Smooth muscle cell (in vitro differentiated cells): ENCODE data around the gene ARF3. TPM values are rescaled to one million over a fixed set of nuclear protein-coding genes. Genes with fewer than 3 reads are reported as not detected.
A peak's percentile ranks its signal among the peaks of the same experiment; 100 is the strongest.

Source experiments
- DNase-seq: peaks from one replicate; lab custom pipeline; 2025; ENCODE audit not compliant: unreplicated experiment; lab: John Stamatoyannopoulos, UW
- H2AFZ ChIP-seq: fragments of 200-600 bp; sonication (generic); 2 replicates; pipeline ENCODE4 v1.6.0; 2016; ENCODE audit warnings: antibody characterized with exemption, low read depth, mild to moderate bottlenecking
- H3F3A ChIP-seq: fragments of 200-600 bp; sonication (generic); 2 replicates; pipeline ENCODE4 v1.6.0; 2017; ENCODE audit warnings: antibody characterized with exemption, low read depth
- H3K27ac ChIP-seq: fragments of 200-600 bp; sonication (generic); 2 replicates; pipeline ENCODE4 v1.5.1; 2016; ENCODE audit warnings: low read depth, mild to moderate bottlenecking
- H3K27me3 ChIP-seq: fragments of 200-600 bp; sonication (generic); 2 replicates; pipeline ENCODE4 v1.6.1; 2016; ENCODE audit warnings: low read depth, mild to moderate bottlenecking
- H3K36me3 ChIP-seq: fragments of 200-600 bp; sonication (generic); 2 replicates; pipeline ENCODE4 v1.5.1; 2016; ENCODE audit warnings: low read depth
- H3K4me1 ChIP-seq: fragments of 200-600 bp; sonication (generic); 2 replicates; pipeline ENCODE4 v1.5.1; 2016; ENCODE audit warnings: low read depth
- H3K4me2 ChIP-seq: fragments of 200-600 bp; sonication (generic); 2 replicates; pipeline ENCODE4 v1.6.0; 2016; ENCODE audit warnings: mild to moderate bottlenecking
- H3K4me3 ChIP-seq: fragments of 200-600 bp; sonication (generic); 2 replicates; pipeline ENCODE4 v1.5.1; 2016; ENCODE audit warnings: mild to moderate bottlenecking
- H3K79me2 ChIP-seq: fragments of 200-600 bp; sonication (generic); 2 replicates; pipeline ENCODE4 v1.6.0; 2016; ENCODE audit warnings: low read depth, mild to moderate bottlenecking
- H3K9ac ChIP-seq: fragments of 200-600 bp; sonication (generic); 2 replicates; pipeline ENCODE4 v1.6.0; 2016; ENCODE audit warnings: low read depth
- H3K9me3 ChIP-seq: fragments of 200-600 bp; sonication (generic); replicated peaks from 2 replicates; pipeline ENCODE4 v1.5.1; 2016; ENCODE audit warnings: low read depth
- H4K20me1 ChIP-seq: fragments of 200-600 bp; sonication (generic); 2 replicates; pipeline ENCODE4 v1.6.0; 2016; ENCODE audit warnings: low read depth
- WGBS: methylation state at CpG from one replicate; pipeline ENCODE4 v1.1.7; 2016; ENCODE audit warnings: low lambda C conversion rate; 5-methylcytosine and 5-hydroxymethylcytosine counted together
- polyA plus RNA-seq: library from polyadenylated mRNA; unstranded; fragments of >200 nt; fragmentation: Nextera tagmentation; extraction: Ambion mirVana; gene quantifications from 2 replicates; pipeline ENCODE4 v1.2.1, GENCODE V29; 2016
- total RNA-seq: library from RNA; depleted of rRNA; stranded (reverse); fragments of >200 nt; gene quantifications from 2 replicates; pipeline ENCODE4 v1.2.3, GENCODE V29; 2014
- TF ChIP-seq, protein P1 (sequence below): fragments of 200-600 bp; sonication (generic); IDR thresholded peaks from 2 replicates; pipeline ENCODE4 v1.5.1; 2017; ENCODE audit warnings: borderline replicate concordance, mild to moderate bottlenecking, antibody characterized with exemption; ENCODE audit not compliant: insufficient read depth, poor library complexity, severe bottlenecking

Gene ARF3
- total and polyA plus RNA-seq, 2 experiments from 2014 or later = 59.9 to 67.7 TPM

DNA sequence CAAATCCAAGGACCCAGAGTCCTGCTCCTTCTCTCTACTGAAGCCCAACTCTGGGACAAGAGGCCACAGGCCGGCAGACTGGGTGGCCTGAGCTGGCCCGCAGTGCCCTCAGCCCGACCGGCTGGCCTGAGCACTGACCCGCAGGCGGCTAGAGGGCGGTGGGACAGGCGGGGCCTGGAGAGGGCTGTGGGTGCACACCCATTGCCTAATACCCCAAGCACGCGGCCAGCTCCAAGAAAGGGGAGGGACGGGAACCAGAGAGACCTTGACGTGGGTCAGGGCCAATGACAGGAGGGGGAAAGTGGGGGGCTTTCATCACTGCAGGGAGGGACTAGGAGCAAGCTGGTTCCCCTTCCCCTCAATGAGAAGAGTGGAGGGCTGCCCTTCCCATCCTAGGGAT is 16.2 kb upstream of the ARF3 start:
- Histone ChIP-seq H3K27ac (no peak overlapping the region), H3K4me1 (peaks cover 22% of the 10 kb centered on the region), H3K9ac (no peak overlapping the region), H3K36me3 (no peaks in the 10 kb centered on the region), H3K79me2 (no peaks in the 10 kb centered on the region), H3K9me3 (no peaks in the 10 kb centered on the region), H3F3A (peaks cover 6% of the 10 kb centered on the region), H3K4me3 (no peak overlapping the region), H3K4me2 (no peak overlapping the region), H2AFZ (no peak overlapping the region), H3K27me3 (peaks cover 93% of the 10 kb centered on the region), H4K20me1 (no peaks in the 10 kb centered on the region)
- TF ChIP-seq, protein P1, sequence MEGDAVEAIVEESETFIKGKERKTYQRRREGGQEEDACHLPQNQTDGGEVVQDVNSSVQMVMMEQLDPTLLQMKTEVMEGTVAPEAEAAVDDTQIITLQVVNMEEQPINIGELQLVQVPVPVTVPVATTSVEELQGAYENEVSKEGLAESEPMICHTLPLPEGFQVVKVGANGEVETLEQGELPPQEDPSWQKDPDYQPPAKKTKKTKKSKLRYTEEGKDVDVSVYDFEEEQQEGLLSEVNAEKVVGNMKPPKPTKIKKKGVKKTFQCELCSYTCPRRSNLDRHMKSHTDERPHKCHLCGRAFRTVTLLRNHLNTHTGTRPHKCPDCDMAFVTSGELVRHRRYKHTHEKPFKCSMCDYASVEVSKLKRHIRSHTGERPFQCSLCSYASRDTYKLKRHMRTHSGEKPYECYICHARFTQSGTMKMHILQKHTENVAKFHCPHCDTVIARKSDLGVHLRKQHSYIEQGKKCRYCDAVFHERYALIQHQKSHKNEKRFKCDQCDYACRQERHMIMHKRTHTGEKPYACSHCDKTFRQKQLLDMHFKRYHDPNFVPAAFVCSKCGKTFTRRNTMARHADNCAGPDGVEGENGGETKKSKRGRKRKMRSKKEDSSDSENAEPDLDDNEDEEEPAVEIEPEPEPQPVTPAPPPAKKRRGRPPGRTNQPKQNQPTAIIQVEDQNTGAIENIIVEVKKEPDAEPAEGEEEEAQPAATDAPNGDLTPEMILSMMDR = no peak
- WGBS = 34% methylated on average over 12 of the region's 12 CpGs
- DNase-seq = no peak

DNA sequence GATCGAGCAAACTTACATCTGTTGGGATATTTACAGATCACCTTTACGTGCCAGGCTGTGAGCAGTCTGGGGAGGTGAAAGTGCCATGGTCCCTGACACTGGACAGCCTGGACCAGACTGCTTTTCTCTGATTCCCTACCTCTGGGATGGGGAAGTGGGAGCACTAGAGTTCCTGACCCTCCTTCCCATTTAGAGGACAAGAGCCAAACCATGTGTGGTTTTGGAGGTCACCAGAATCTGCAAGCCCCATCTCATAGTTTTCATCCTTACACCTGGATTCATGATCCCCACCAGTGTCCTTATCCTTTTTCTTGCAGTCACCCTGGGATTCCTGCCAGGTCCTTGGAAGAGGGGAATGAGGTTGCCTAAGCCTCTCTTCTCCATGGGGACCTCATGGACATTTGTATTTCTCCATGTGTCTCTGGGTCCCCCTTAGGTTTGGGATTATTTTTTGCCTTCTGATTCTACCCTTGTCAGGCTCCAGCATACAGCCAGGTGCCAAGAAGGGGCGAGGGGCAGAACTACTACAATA is 15.7 kb upstream of the ARF3 start:
- WGBS = 49% methylated on average over 3 of the region's 3 CpGs
- TF ChIP-seq, protein P1 = no peak
- H3K4me2 ChIP-seq = no peak overlapping the region

DNA sequence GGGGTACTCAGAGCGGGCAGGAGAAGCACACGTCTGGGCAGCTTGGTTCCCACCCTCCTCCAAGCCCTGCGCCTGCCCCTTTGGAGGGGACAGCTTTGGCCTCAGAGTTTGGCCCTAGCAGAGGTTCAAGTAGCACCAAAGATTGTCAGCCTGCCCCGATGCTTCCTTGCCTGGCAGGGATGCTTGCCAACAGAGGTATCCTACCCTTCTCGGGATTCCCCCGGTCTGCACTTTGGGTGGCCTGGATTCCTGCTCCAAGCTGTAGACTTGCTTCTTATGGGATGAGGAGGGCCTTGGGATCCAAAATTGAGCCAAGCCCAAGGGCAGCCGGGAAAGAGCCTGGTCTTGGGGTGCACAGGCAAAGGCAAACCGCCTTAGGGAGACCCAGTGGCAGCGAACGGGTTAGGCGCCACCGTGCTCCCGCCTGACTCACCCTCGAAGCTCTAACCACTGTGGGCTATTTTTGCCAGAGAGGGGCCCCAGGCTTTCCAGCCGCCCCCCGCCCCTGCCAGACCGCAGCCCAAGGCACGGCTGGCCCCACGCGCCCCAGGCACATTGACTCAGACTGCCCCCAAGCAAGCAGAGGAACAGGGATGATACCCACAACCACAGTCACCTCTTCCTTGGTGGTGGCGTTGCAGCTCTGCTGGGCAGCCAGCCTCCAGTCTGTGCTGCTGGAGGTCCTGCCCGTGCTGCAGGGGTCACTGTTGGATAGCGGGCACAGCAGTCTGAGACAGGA is 15.1 kb upstream of the ARF3 start:
- H3K27me3 ChIP-seq = peaks cover 86% of the 10 kb centered on the region
- DNase-seq = no peak
- no peak overlapping the region for H3K27ac ChIP-seq
- H3K4me2 ChIP-seq = peak overlapping the region; percentile 89
- no peak overlapping the region for H3K9ac ChIP-seq
- 42% methylated on average over 20 of the region's 23 CpGs for WGBS
- H3K79me2 ChIP-seq = no peaks in the 10 kb centered on the region
- H3K4me1 ChIP-seq = peaks cover 22% of the 10 kb centered on the region
- H3K4me3 ChIP-seq = no peak overlapping the region
- H4K20me1 ChIP-seq = no peaks in the 10 kb centered on the region
- no peak overlapping the region for H2AFZ ChIP-seq
- H3K9me3 ChIP-seq = no peaks in the 10 kb centered on the region
- no peaks in the 10 kb centered on the region for H3K36me3 ChIP-seq
- H3F3A ChIP-seq = peaks cover 6% of the 10 kb centered on the region
- TF ChIP-seq, protein P1 = no peak

More for the DNA sequence above, 15.7 kb upstream of the ARF3 start:
- Histone ChIP-seq H3K4me1 (peaks cover 22% of the 10 kb centered on the region), H3K4me3 (no peak overlapping the region), H3K36me3 (no peaks in the 10 kb centered on the region), H3K9ac (no peak overlapping the region), H3K9me3 (no peaks in the 10 kb centered on the region), H3K27me3 (peaks cover 92% of the 10 kb centered on the region), H2AFZ (no peak overlapping the region), H3K27ac (no peak overlapping the region), H4K20me1 (no peaks in the 10 kb centered on the region), H3F3A (peaks cover 6% of the 10 kb centered on the region), H3K79me2 (no peaks in the 10 kb centered on the region)
- DNase-seq = no peak
